A549 (cell line): ENCODE results near the gene HOXB3. TPM values are rescaled to one million over a fixed set of nuclear protein-coding genes. Genes with fewer than 3 reads are reported as not detected.

Experiments
- ATAC-seq, 2 experiments: fragments of 200-7000 bp in 1 of 2; fragments of >200 bp in 1 of 2; cut with Nextera tagmentation in 1 of 2; cut with Tn5 transposase in 1 of 2; 3 replicates each; pipeline versions ENCODE4 v1.8.0 to v1.9.1; 2018 to 2020; ENCODE audit warnings: mild to moderate bottlenecking in 1 of 2, moderate library complexity in 1 of 2
- CTCF ChIA-PET: fragments of 300-600 bp; sonication (Branson Sonifier 250); formaldehyde crosslinking; extraction: SDS; loops from one replicate; lab custom pipeline; 2021; ENCODE audit warnings: antibody characterized with exemption, inconsistent platforms; lab: Yijun Ruan, JAX
- POLR2A ChIA-PET: fragments of 350-600 bp; formaldehyde crosslinking; extraction: SDS; loops from one replicate; lab custom pipeline; 2021; ENCODE audit warnings: antibody characterized with exemption, inconsistent platforms; lab: Yijun Ruan, JAX
- DNase-seq, 2 experiments: peaks; one replicate each; pipeline versions ENCODE4 v3.0.0 to v3.0.0-alpha.2; 2011 to 2016; ENCODE audit warnings: low read depth in 1 of 2, low spot score in 1 of 2
- FAIRE-seq: peaks from 2 replicates; lab custom pipeline; 2011; peaks lifted over from hg19 to GRCh38; lab: Jason Lieb, UNC
- H3K27ac ChIP-seq, 2 experiments: fragments of >200 bp; sonication (Bioruptor Twin); formaldehyde crosslinking; 3 replicates each; pipeline ENCODE4 v1.5.1; 2016 to 2017
- H3K4me1 ChIP-seq: fragments of >200 bp; sonication (Bioruptor Twin); formaldehyde crosslinking; 3 replicates; pipeline ENCODE4 v1.6.1; 2016
- H3K4me2 ChIP-seq: fragments of >200 bp; sonication (Bioruptor Twin); formaldehyde crosslinking; 3 replicates; pipeline ENCODE4 v1.6.1; 2016
- H3K4me3 ChIP-seq: fragments of >200 bp; sonication (Bioruptor Twin); formaldehyde crosslinking; 3 replicates; pipeline ENCODE4 v1.5.1; 2016
- H3K9me3 ChIP-seq: fragments of >200 bp; sonication (Bioruptor Twin); formaldehyde crosslinking; 3 replicates; pipeline ENCODE4 v1.6.1; 2016
- BCL3 ChIP-seq: fragments of >200 bp; sonication (Bioruptor Twin); formaldehyde crosslinking; IDR thresholded peaks from 3 replicates; pipeline ENCODE4 v1.6.1; 2016
- BHLHE40 ChIP-seq: IDR thresholded peaks from 2 replicates; pipeline ENCODE4 v1.6.1; 2012; ENCODE audit warnings: low read depth, low read length, inconsistent platforms
- CBX8 ChIP-seq: fragments of 200-600 bp; sonication (generic); IDR thresholded peaks from 2 replicates; pipeline ENCODE4 v1.6.1; 2016
- CHD4 ChIP-seq: fragments of 200-600 bp; sonication (generic); IDR thresholded peaks from 2 replicates; pipeline ENCODE4 v1.6.1; 2016; ENCODE audit warnings: antibody characterized with exemption, mild to moderate bottlenecking, borderline replicate concordance
- E2F6 ChIP-seq: IDR thresholded peaks from 2 replicates; pipeline ENCODE4 v1.6.1; 2012; ENCODE audit warnings: low read depth, borderline replicate concordance
- EP300 ChIP-seq, 2 experiments: fragments of >200 bp; sonication (Bioruptor Twin); formaldehyde crosslinking; IDR thresholded peaks; 2 replicates in 1 of 2; 3 replicates in 1 of 2; pipeline ENCODE4 v1.6.1; 2016 to 2017
- FOSL2 ChIP-seq, 2 experiments: fragments of 450-650 bp in 1 of 2; fragments of >200 bp in 1 of 2; sonication (Bioruptor Twin) in 1 of 2; formaldehyde crosslinking; IDR thresholded peaks; 2 replicates each; pipeline versions ENCODE4 v1.5.0 to v1.6.1; 2016 to 2020; ENCODE audit warnings: mild to moderate bottlenecking in 1 of 2, moderate library complexity in 1 of 2
- HES2 ChIP-seq: fragments of >200 bp; sonication (Bioruptor Twin); formaldehyde crosslinking; IDR thresholded peaks from 2 replicates; pipeline ENCODE4 v1.6.1; 2016
- HOXA7 ChIP-seq: fragments of 250-450 bp; sonication (Bioruptor Pico); IDR thresholded peaks from 2 replicates; pipeline ENCODE4 v1.5.0; 2020; ENCODE audit warnings: mild to moderate bottlenecking, moderate library complexity
- HOXB5 ChIP-seq: fragments of 250-450 bp; sonication (Bioruptor Pico); IDR thresholded peaks from 2 replicates; pipeline ENCODE4 v1.5.0; 2020; ENCODE audit warnings: mild to moderate bottlenecking, moderate library complexity
- JUN ChIP-seq, 2 experiments: fragments of >200 bp; sonication (Bioruptor Twin); formaldehyde crosslinking; IDR thresholded peaks; 2 replicates in 1 of 2; 3 replicates in 1 of 2; pipeline ENCODE4 v1.6.1; 2016 to 2017
- KDM5A ChIP-seq: fragments of 200-600 bp; sonication (generic); IDR thresholded peaks from 2 replicates; pipeline ENCODE4 v1.6.1; 2016; ENCODE audit warnings: antibody characterized with exemption, mild to moderate bottlenecking
- MAX ChIP-seq: IDR thresholded peaks from 2 replicates; pipeline ENCODE4 v1.6.1; 2012
- MAZ ChIP-seq: fragments of 150-350 bp; IDR thresholded peaks from 2 replicates; pipeline ENCODE4 v1.6.1; 2014; ENCODE audit warnings: antibody characterized with exemption, low read depth, low read length, borderline replicate concordance
- MYC ChIP-seq: IDR thresholded peaks from 2 replicates; pipeline ENCODE4 v1.6.1; 2012; ENCODE audit warnings: mild to moderate bottlenecking, inconsistent platforms, low read length, improper control_type of control experiment, borderline replicate concordance
- NFE2L2 ChIP-seq: fragments of 150-350 bp; conservative IDR thresholded peaks from 2 replicates; pipeline ENCODE4 v1.6.1; 2014; ENCODE audit warnings: low read length
- NR3C1 ChIP-seq: fragments of >200 bp; sonication (Bioruptor Twin); formaldehyde crosslinking; IDR thresholded peaks from 3 replicates; pipeline ENCODE4 v1.6.1; 2017
- PHF8 ChIP-seq: fragments of 200-600 bp; sonication (generic); IDR thresholded peaks from 2 replicates; pipeline ENCODE4 v1.6.1; 2016; ENCODE audit warnings: low read depth, mild to moderate bottlenecking, antibody characterized with exemption, moderate library complexity, borderline replicate concordance
- POLR2AphosphoS2 ChIP-seq: conservative IDR thresholded peaks from 2 replicates; pipeline ENCODE4 v1.6.1; 2012; ENCODE audit warnings: low read length, improper control_type of control experiment, inconsistent platforms
- RFX5 ChIP-seq: fragments of 450-650 bp; IDR thresholded peaks from 2 replicates; pipeline ENCODE4 v1.7.1; 2014; ENCODE audit warnings: antibody characterized with exemption, mild to moderate bottlenecking, moderate library complexity
- TFCP2L1 ChIP-seq: fragments of 250-450 bp; sonication (Bioruptor Pico); IDR thresholded peaks from 2 replicates; pipeline ENCODE4 v1.5.0; 2021; ENCODE audit warnings: mild to moderate bottlenecking
- TP53 ChIP-seq: fragments of 250-450 bp; sonication (Bioruptor Pico); IDR thresholded peaks from 2 replicates; pipeline ENCODE4 v1.5.0; 2021; ENCODE audit warnings: mild to moderate bottlenecking, moderate library complexity
- WGBS: methylation state at CpG from one replicate; pipeline ENCODE4 v1.1.6; 2017; ENCODE audit errors: missing lambda C conversion rate; 5-methylcytosine and 5-hydroxymethylcytosine counted together
- polyA plus RNA-seq, 4 experiments: library from polyadenylated mRNA; depleted of rRNA in 3 of 4; stranded (reverse); fragments of >200 nt; fragmentation: RNase III in 1 of 4; extraction: RNeasy Plus Mini Kit Qiagen cat#74134 plus additional on column Dnase treatment in 1 of 4; gene quantifications; 2 replicates in 3 of 4; 3 replicates in 1 of 4; pipeline ENCODE4 v1.2.3, GENCODE V29; 2011 to 2017

HOXB3 gene
- polyA plus RNA-seq, 2 of the 4 experiments (the other 2 are of a cell fraction) = 8.6 to 17.0 TPM

GRCh38 chr17:48548523-48549280, 41.3 kb downstream of the HOXB3 start:
- 88% methylated on average over 6 of the region's 6 CpGs for WGBS
- Histone ChIP-seq H3K4me2 (no peak overlapping the region), H3K9me3 (no peaks in the 10 kb centered on the region), H3K4me1 (peaks cover 22% of the 10 kb centered on the region), H3K4me3 (no peak overlapping the region), H3K27ac (no peak overlapping the region)
- CTCF ChIA-PET = interaction anchor here (0.6 to 2.5 kb wide), 3 partner anchors 56 to 469 kb away, joined by 3 to 13 read pairs (median 4); no protein-coding TSS in a partner anchor
- POLR2A ChIA-PET = no interaction called here
- ATAC-seq (no peak), FAIRE-seq (no peak), DNase-seq (no peak)
- TF ChIP-seq CHD4 (no peak), TFCP2L1 (CRISPR knock-in tag) (no peak), BHLHE40 (no peak), MYC (no peak), HOXA7 (CRISPR knock-in tag) (no peak), BCL3 (no peak), MAX (no peak), HES2 (no peak), PHF8 (no peak), NR3C1 (no peak), MAZ (no peak)

GRCh38 chr17:48547808-48548522, 42.1 kb downstream of the HOXB3 start:
- ATAC-seq (no peak), FAIRE-seq (no peak)
- H3K4me1 ChIP-seq = peaks cover 14% of the 10 kb centered on the region

More at GRCh38 chr17:48547808-48548522, 42.1 kb downstream of the HOXB3 start:
- POLR2A ChIA-PET = interaction anchor here (1.4 kb wide), 1 partner anchor 7 kb away, joined by 3 read pairs; no protein-coding TSS in a partner anchor
- no peak for DNase-seq
- CTCF ChIA-PET = interaction anchor here (1.1 to 2.5 kb wide), 5 partner anchors 12 to 332 kb away, joined by 3 to 13 read pairs (median 5); partner anchors contain the start of gene HOXB5
- no peaks in the 10 kb centered on the region for H3K9me3 ChIP-seq
- H3K27ac ChIP-seq = no peak overlapping the region
- H3K4me3 ChIP-seq = no peak overlapping the region
- H3K4me2 ChIP-seq = no peak overlapping the region
- WGBS = 95% methylated on average over 24 of the region's 24 CpGs
- TF ChIP-seq NFE2L2 = no peak
- TF ChIP-seq RFX5 = no peak
- TF ChIP-seq BHLHE40 = no peak
- no peak for TF ChIP-seq KDM5A
- TF ChIP-seq HOXB5 (CRISPR knock-in tag) = no peak
- no peak for TF ChIP-seq POLR2AphosphoS2
- no peak for TF ChIP-seq E2F6
- no peak for TF ChIP-seq FOSL2 (IDR thresholded peaks at IDR 0.05)
- TF ChIP-seq FOSL2 (CRISPR knock-in tag; IDR thresholded peaks at IDR 0.05) = no peak
- TF ChIP-seq TP53 (CRISPR knock-in tag) = no peak
- TF ChIP-seq EP300 (IDR thresholded peaks at IDR 0.05) = no peak
- TF ChIP-seq JUN (IDR thresholded peaks at IDR 0.05) = no peak
- TF ChIP-seq CBX8 = no peak
- TF ChIP-seq HOXA7 (CRISPR knock-in tag) = no peak
